Urinary bladder (tissue), 4 donors: ENCODE data around the gene CAPZA2. TPM values are rescaled to one million over a fixed set of nuclear protein-coding genes. Genes with fewer than 3 reads are reported as not detected.

ENCODE experiments used
- DNase-seq: peaks from one replicate; pipeline ENCODE4 v3.0.0-alpha.2; 2015; ENCODE audit errors: extremely low spot score
- H3K27ac ChIP-seq: one replicate; pipeline ENCODE4 v1.5.1; 2013; ENCODE audit warnings: low read depth, mild to moderate bottlenecking, moderate library complexity
- H3K36me3 ChIP-seq: one replicate; pipeline ENCODE4 v1.6.1; 2013; ENCODE audit warnings: mild to moderate bottlenecking, moderate library complexity; ENCODE audit not compliant: insufficient read depth
- H3K4me1 ChIP-seq: one replicate; pipeline ENCODE4 v1.6.1; 2013; ENCODE audit warnings: mild to moderate bottlenecking, moderate library complexity; ENCODE audit not compliant: insufficient read depth
- H3K4me3 ChIP-seq: one replicate; pipeline ENCODE4 v1.5.1; 2013; ENCODE audit warnings: low read depth, low read length
- WGBS: extraction: QIAGEN DNeasy Blood & Tissue Kit; methylation state at CpG from one replicate; pipeline ENCODE4 v1.1.7; 2013; 5-methylcytosine and 5-hydroxymethylcytosine counted together
- polyA plus RNA-seq: library from polyadenylated mRNA; stranded (reverse); fragments of 200-250 nt; gene quantifications from one replicate; pipeline ENCODE4 v1.2.3, GENCODE V29; 2013
- total RNA-seq: library from RNA; depleted of rRNA; stranded (reverse); fragments of >200 nt; gene quantifications from one replicate; pipeline ENCODE4 v1.2.3, GENCODE V29; 2014
- donor health status: healthy with polysubstance abuse.
- donor health status: healthy.

Gene CAPZA2
- total and polyA plus RNA-seq, 2 donors, result 156 to 286 TPM

GRCh38 chr7:116940689-116941370 lies 78.4 kb downstream of the CAPZA2 start:
- no peak overlapping the region for H3K4me3 ChIP-seq
- WGBS, result 84% methylated on average over 8 of the region's 8 CpGs
- H3K4me1 ChIP-seq, result no peaks in the 10 kb centered on the region
- DNase-seq, result no peak
- H3K27ac ChIP-seq, result no peak overlapping the region
- no peaks in the 10 kb centered on the region for H3K36me3 ChIP-seq

- Histone ChIP-seq H3K36me3 (no peaks in the 10 kb centered on the region), H3K4me3 (no peak overlapping the region), H3K27ac (no peak overlapping the region), H3K4me1 (no peaks in the 10 kb centered on the region)
- DNase-seq, result no peak
- 56% methylated on average over 2 of the region's 2 CpGs for WGBS
These were observed 80.1 kb downstream of the CAPZA2 start for GRCh38 chr7:116942504-116942903.

GRCh38 chr7:116948934-116949333 lies 86.5 kb downstream of the CAPZA2 start:
- DNase-seq, result no peak
- Histone ChIP-seq H3K4me3 (no peak overlapping the region), H3K4me1 (no peaks in the 10 kb centered on the region), H3K36me3 (no peaks in the 10 kb centered on the region), H3K27ac (no peak overlapping the region)
- 66% methylated on average over 3 of the region's 3 CpGs for WGBS

GRCh38 chr7:116949941-116950801 lies 87.8 kb downstream of the CAPZA2 start:
- DNase-seq, result no peak
- H3K4me3 ChIP-seq, result no peak overlapping the region
- H3K4me1 ChIP-seq, result peaks cover 2% of the 10 kb centered on the region
- H3K36me3 ChIP-seq, result no peaks in the 10 kb centered on the region
- no peak overlapping the region for H3K27ac ChIP-seq
- WGBS, result 92% methylated on average over 9 of the region's 9 CpGs

- peaks cover 4% of the 10 kb centered on the region for H3K4me1 ChIP-seq
- WGBS, result 97% methylated on average over 5 of the region's 5 CpGs
- H3K36me3 ChIP-seq, result no peaks in the 10 kb centered on the region
- no peak for DNase-seq
- H3K27ac ChIP-seq, result no peak overlapping the region
- no peak overlapping the region for H3K4me3 ChIP-seq
These were observed 88.5 kb downstream of the CAPZA2 start for GRCh38 chr7:116950889-116951351.

- 96% methylated on average over 17 of the region's 17 CpGs for WGBS
- H3K27ac ChIP-seq, result no peak overlapping the region
- no peak for DNase-seq
- H3K36me3 ChIP-seq, result no peaks in the 10 kb centered on the region
- H3K4me1 ChIP-seq, result peaks cover 4% of the 10 kb centered on the region
- H3K4me3 ChIP-seq, result no peak overlapping the region
These were observed 89.2 kb downstream of the CAPZA2 start for GRCh38 chr7:116951366-116952292.

- peaks cover 4% of the 10 kb centered on the region for H3K4me1 ChIP-seq
- 3% methylated on average over 25 of the region's 25 CpGs for WGBS
- H3K27ac ChIP-seq, result peak overlapping the region; percentile 95
- H3K4me3 ChIP-seq, result peak overlapping the region; percentile 97
- DNase-seq, result no peak
- H3K36me3 ChIP-seq, result no peaks in the 10 kb centered on the region
These were observed 90.4 kb downstream of the CAPZA2 start for GRCh38 chr7:116952635-116953371.

- under 1% methylated on average over 77 of the region's 77 CpGs for WGBS
- Histone ChIP-seq H3K4me1 (peaks cover 4% of the 10 kb centered on the region), H3K27ac (peak within 1 kb of the TSS; percentile 99), H3K4me3 (peak within 1 kb of the TSS; percentile 97), H3K36me3 (no peaks in the 10 kb centered on the region)
- DNase-seq, result peak; percentile 53
These were observed 91.1 kb downstream of the CAPZA2 start, which contains the start of gene ST7 for GRCh38 chr7:116953372-116953905. ST7 (plus strand) TSS chr7:116953501; CDS start chr7:116953541, 40 bp downstream.

GRCh38 chr7:116953906-116954838 lies 91.8 kb downstream of the CAPZA2 start:
- WGBS, result under 1% methylated on average over 63 of the region's 63 CpGs
- Histone ChIP-seq H3K4me3 (peak overlapping the region; percentile 97), H3K4me1 (peaks cover 4% of the 10 kb centered on the region), H3K27ac (peak overlapping the region; percentile 99), H3K36me3 (no peaks in the 10 kb centered on the region)
- peak; percentile 74 for DNase-seq

GRCh38 chr7:116955340-116955739 lies 93.0 kb downstream of the CAPZA2 start:
- DNase-seq, result no peak
- Histone ChIP-seq H3K4me3 (no peak overlapping the region), H3K4me1 (peaks cover 4% of the 10 kb centered on the region), H3K27ac (no peak overlapping the region), H3K36me3 (no peaks in the 10 kb centered on the region)

- Histone ChIP-seq H3K36me3 (no peaks in the 10 kb centered on the region), H3K4me3 (no peak overlapping the region), H3K4me1 (peaks cover 4% of the 10 kb centered on the region), H3K27ac (no peak overlapping the region)
- 51% methylated on average over 4 of the region's 4 CpGs for WGBS
- DNase-seq, result no peak
These were observed 93.6 kb downstream of the CAPZA2 start for GRCh38 chr7:116955801-116956476.
